ENCODE data around the gene GYS2.
"Not testable (repeated sequence)": the region's sequence is repeated elsewhere in the genome, so short reads cannot be mapped to it uniquely, and the experiment has no call there.

Gene GYS2

DNA sequence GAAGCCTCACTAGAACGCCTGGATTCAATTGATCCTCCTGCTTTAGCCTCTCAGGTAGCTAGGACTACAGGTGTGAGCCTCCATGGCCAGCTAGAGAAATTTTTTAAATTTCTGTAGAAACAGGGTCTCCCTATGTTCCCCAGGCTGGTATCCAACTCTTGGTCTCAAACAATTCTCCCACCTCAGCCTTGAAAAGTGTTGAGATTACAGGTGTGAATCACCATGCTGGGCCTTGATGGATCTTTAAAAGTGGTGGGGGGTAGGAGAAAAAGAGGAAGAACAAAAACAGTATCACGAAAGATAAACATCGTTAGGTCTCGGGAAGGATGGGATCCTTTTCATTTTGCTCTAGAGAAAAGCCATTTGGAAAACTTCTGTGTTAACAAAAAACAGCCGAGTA, 4.5 kb downstream of the GYS2 start:
- DNase-seq = no peak

DNA sequence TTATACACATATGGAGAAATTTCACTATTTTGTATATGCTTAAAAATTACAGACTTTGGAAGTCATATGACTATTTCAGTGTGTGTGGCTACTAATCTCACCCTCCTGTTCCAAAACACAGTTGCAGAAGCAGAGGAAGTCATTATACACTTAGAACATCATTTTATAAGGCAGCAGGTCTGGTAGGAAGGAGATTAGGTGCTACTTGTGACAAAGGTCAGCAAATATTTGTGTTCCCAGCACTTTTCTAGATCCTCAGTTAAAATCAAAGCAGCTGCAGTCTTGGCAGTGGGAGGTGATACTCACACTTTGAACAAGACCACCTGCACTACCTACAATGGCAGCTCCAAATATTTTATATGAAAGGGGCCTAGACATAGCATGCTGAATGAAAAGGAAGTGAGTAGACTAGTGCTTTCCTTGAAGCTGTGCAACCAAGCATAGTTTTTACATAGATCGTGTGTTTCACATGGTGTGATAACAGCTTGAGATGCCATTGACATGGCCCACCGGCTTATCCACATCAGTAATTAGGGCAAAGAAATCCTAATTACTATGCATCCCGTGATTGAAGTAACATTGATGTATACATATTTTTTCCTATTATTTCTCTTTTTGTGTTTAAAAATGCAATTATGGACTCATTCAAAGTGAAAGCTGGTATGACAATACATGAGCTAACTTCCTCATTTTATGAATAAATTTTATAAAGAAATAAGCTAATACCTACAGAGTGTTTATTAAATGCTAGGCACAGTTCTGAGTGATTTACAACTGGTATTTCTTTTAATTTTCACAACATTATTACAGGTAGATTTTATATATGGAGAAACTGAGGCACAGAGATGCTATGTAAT, 5.3 kb downstream of the GYS2 start:
- DNase-seq = no peak

DNA sequence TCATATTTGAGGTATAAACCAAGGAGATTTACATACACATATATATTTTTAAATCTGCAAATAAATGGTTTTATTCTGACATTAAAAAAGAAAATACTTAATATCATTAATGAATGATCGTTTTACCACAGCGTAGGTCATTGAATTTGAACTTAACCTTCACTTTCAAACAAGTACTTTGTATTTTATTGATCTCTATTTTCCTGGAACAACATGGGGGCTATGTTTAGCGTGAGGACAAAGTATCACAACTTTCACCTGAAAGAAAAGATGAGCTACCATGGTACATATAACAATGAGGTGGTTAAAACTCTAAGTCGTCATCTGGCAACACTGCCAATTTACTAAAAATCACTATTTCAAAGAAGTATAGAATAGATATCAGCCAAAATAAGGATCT, 6.0 kb downstream of the GYS2 start:
- no peak for DNase-seq

DNA sequence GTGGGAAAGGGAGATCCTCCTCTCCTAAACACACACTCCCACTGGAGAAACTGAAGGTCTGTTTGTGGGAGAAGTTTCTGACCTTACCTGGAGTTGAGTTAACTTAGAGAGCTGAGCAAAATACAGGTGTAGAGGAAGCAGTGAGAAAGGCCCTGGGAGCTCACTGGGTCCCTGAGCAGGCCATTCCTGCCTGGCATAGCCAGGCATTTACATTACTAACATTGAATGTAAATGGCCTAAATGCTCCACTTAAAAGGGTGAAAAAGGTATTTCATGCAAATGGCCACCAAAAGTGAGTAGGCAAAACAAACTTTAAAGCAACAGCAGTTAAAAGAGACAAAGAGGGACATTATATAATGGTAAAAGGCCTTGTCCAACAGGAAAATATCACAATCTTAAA, 9.3 kb downstream of the GYS2 start:
- DNase-seq = not testable (repeated sequence)

DNA sequence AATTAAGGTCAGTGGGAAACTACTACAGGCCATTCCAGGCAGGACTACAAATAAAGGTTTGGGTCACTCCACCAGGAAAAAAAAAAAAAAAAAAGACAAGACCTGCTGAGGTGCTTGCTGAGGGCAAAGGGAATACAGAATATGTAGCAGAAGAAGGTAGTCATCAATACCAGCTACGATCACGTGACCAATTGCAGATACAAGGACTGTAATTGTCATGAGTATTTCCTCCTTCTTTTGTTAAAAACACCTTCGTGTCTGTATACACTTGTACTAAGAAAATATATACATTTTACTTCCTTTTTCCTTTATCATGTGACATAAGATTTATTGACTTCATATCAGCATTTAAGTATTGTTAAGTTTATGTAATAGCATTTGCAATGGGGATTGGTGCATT, 19.2 kb downstream of the GYS2 start:
- no peak for DNase-seq

DNA sequence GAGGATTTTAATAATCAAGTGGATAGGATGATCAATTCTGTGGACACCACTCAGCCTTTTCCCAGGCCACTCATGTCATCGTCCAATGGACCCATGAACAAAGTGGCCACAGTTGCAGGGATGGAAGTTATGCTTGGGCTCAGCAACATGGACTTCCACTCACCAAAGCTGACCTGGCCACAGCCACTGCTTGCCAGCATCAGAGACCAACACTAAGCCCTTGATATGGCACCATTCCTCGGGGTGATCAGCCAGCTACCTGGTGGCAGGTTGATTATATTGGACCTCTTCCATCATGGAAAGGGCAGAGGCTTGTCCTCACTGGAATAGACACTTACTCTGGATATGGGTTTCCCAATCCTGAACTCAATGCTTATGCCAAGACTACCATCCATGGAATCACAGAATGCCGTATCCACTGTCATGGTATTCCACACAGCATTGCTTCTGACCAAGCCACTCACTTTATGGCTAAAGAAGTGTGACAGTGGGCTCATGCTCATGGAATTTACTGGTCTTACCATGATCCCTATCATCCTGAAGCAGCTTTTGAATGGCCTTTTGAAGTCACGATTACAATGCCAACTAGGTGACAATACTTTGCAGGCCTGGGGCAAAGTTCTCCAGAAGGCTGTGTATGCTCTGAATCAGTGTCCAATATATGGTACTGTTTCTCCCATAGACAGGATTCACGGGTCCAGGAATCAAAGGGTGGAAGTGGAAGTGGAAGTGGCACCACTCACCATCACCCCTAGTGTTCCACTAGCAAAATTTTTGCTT, 20.1 kb downstream of the GYS2 start:
- DNase-seq = not testable (repeated sequence)

DNA sequence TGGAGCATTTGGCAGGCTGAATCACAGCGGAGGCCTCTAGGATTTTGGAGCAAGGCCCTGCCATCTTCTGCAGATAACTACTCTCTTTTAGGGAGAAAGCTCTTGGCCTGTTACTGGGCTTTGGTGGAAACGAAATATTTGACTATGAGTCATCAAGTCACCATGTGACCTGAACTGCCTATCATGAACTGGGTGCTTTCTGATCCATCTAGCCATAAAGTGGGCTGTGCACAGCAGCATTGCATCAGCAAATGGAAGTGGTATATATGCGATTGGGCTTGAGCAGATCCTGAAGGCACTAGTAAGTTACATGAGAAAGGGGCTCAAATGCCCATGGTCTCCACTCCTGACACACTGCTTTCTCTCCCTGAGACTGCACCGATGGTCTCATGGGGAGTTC, 21.1 kb downstream of the GYS2 start:
- no peak for DNase-seq

DNA sequence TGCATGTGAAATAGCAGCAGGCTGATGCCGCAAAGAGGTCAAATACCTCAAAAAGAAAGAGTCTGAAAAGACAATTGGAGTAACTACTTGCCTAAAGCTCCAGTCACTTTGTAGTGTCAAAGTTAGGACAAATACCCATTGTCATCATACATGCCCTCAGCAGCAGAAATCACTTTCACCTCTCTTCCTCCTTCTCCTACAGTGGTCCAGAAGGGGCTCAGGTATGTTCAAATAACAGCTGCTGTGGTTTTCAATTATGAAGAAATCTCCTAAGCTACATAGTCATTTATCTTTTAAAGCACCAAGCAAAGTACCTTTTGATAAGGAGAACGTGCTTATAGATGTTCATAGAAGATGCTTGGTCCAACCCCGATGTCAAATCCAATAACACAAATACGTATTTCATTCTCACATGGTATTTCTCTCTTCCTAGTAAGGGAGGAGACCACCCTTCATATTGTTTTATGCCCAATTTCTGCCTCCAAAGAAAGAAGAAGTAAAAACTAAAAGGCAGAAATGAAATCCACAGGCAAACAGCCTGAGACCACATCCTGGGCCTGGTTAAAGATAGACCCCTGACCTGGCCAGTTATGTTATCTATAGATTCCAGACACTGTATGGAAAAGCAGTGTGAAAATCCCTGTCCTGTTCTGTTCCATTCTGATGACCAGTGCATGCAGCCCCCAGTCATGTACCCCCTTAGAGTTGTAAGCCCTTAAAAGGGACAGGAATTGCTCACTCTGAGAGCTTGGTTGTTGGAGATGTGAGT, 23.7 kb downstream of the GYS2 start:
- DNase-seq = no peak

DNA sequence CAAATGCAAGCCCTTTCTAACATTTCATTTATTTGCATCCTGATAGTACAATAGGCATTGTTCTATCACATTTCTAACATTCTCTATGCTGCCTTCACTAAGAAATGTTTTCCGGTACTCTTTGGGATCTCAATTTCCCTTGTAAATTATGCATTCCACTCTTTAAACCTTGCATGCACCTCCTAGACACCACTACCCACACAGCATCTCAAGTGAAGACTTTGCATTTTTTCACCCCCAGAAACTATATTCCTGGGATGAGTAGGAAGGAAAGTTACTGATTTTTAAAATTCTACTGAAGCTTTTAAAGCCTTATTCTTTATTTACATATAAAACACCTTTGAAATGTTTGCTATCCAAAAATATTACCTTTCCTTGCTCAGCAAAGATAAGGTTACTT, 27.1 kb downstream of the GYS2 start:
- no peak for DNase-seq

DNA sequence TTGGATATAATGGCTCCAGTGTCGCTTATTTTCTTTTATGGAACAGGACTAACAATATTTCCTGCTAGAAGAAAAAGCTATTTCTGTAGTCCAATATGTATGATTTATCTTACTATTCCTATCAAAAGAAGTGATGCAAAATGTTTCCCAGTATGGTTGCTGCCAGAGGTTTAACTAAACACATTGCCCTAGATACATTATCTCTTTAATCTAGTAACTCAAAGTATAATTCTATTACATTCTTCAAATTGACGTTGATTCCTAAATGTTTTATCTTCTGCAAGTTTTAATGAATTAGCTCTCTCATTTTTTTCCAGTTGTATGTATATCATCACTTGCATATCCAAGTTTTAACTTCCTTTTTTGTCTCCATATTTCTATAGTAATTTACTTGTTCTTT, 28.2 kb downstream of the GYS2 start:
- no peak for DNase-seq

DNA sequence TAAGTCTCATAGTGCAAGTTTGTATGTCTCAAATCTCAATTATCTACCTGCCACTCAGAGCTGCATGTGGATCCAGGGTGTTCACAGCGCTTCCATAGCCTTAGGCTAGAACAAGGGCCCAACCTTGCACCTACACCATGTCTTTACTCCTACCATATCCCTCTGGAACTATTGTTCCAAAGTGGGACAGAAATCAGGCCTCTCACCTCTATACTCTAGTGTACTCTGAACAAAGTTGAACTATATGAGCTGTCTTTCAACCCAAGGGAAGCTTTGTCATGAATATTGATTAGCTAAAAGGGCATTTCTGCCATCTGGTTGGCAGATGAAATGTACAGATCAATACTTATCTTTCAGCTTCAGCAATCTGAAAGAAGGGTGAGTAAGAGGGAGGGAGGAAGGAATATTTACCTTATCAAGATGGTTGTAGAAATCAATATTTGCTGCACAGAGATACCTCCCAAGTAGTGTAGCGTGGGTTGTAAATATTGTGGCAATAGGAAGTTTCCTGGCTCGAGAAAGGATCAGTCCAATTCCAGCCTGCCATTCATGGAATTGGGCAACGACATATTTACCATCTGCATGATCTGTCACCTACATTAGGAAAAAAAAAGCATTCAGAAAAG, 30.8 kb downstream of the GYS2 start:
- DNase-seq = no peak

DNA sequence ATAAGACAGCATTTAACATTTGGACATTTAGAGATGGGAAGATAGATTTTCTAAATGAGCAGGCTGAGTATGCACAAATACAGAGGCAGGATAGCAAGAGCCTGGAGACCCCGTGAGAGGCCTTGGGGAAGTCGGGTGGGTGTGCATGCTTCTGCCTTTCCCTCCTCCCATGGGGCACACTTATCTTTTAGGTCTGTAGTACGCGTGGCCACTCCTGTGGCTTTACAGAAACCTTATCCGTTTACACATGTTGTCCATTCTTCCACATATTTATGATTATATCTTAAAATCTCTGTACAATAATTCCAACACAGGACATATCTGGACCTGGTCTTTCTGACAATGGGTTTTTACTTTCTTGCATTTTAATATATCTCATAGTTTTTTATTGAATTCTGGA, 33.6 kb downstream of the GYS2 start:
- no peak for DNase-seq

DNA sequence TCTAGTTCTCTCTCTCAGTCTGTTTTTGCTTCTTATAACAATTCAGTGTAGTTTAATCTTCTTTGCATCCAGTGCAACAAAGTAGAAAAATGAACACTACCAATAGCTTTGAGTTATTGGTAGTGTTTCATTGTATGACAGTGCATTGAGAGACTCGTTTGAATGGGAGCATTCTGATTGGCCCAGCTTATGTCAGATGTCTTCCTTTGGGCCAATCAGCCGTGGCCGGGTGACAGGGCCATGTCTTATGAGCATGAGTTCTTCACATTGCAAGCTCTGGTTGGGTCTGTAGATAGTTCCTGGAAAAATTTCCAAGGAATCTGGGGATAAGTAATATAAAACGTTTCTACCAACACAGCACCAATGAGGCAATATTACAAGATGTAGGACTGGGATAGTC, 36.5 kb downstream of the GYS2 start:
- no peak for DNase-seq

DNA sequence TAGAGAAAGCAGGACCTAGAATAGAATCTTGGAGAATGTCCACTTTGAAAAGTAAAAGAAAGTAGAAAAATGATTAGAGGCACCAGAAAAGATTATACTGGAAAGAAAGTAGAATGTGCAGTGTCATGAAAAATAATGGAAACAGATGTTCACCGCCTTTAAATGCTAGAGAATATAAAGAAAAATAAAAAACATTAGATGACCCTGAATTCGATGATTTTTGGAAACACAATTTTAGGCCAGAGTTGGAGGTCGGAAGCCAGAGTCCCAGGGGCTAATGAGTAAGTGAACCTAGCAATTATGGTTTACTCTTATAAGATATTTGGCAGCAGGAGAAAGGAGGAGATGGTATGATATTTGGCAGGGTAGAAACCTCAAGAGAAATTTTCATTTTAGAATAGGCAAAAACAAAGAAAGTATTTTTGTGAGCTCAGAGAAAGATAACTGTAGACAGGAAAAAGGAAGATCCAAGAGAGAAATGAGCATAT, 37.7 kb downstream of the GYS2 start:
- DNase-seq = no peak

DNA sequence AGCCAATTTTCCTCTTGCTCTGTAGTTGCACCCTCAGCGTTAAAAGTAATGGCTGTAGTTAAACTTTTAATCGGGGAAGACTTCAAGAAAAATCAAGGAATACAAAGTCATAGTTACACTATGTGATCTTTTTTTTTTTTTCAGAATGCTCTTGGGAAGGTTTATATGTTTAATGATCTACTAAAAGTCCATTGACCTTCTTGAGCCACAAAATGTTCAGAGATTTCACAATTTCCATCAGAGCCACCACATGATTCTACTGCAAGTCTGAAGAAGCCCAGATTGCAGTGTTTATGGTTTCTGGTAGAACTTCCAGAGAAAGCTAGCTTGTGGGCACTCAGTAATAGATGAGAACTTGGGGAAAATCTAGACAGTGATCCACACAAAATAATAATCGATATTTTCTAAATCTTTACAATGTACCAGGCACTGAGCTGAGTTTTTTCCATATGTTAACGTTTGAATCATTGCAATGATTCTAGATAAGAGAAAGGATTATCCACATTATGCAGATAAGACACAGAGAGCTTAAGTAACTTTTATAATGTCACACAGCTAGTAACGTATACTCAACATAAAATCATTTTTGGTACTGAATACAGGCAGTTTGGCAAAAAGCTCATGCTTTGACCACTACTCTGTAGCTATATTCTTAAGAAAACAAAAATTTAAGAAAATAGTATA, 38.3 kb downstream of the GYS2 start:
- DNase-seq = no peak

DNA sequence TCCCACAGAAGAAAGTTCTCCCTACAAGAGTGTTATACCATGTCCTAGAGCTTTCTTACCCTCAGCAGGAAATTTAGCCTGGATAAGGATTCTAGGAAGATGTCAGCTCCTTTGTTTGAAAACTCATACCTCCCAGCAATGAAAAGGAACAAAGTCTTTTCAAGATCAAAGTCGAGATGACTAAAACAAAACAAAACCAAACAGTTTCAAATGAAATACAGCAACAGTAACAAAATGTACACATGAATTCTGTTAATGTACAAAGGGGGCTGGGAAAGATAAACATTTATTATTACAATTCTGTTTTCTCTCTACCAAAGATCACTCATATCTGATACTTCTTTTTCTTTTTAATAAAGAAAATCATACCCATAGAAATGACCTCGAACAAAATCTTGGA, 41.8 kb downstream of the GYS2 start:
- DNase-seq = no peak

DNA sequence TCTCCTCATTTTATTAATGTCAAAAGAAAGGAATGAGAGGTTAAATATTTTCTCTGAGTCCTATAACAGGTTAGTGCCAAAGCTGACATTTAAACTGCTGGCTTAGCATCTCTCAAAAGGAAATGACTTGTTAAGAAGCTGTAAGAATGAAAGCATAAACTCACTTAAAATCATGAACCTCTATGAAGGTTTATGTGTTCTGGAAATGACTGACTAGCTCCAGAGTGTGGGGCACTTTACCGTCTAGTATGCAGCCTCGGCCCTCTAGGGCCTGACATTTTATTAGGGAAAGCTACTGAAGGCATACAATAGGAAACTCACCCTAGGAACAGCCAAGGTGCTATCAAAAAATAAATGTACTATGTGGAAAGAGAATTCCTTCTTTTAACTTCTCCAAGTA, 43.5 kb downstream of the GYS2 start:
- DNase-seq = no peak

DNA sequence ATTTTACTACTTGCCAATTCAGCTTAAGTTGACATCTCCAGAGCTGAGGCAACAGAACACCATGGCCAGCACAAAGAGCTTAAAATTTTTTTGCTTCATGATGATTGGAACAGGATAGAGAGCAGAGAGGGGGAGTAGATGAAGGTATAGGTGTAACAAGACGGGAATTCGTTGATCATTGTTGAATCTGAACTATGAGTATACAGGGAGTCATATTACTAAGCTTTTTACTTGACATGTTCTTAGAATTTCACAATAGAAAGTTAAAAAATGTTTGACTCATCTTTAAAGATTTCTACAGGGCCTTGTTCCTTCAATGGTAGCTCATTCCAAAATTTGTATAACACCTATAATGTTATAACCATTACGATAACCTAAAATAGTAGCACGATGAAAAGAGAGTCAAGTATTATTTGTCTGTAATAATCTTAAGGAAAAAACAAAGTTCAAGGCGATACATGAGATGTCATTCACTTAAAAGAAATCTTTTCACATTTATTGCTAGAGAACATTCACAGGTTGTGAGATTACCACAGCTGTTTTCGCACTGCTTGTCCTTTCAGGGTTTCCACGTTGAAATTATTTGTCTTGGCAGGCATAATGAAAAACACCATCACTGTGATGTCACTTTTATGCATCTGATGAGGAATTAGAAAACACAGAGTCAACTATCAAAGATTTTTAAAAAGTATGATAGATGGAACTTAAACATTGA, 44.6 kb downstream of the GYS2 start:
- no peak for DNase-seq

DNA sequence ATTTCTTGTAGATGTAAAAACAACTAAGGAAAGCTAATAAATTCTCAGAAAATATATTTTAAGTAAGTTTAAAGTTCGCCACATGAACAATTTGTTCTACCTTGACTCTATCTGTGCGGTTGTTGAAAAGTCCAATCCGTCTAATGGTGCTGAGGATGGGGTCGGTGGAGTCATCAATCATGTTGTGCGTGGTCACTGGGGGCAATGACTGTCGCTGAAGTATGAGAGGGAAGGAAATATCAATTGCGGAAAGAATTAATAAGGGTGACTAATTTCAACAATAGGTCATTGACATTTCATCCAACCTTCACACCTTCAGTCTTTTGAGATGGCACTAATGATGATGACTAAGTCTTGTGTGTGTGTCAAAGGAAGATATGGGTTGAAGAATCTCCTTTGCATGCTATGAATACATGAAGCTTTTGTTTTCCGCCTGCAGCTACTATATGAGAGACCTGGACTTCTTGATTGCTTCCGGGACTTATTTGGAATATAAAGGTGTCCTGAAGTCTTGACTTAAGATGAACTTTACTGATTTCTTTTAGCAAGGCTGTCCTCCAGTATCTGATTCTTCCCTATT, 46.5 kb downstream of the GYS2 start:
- DNase-seq = no peak

DNA sequence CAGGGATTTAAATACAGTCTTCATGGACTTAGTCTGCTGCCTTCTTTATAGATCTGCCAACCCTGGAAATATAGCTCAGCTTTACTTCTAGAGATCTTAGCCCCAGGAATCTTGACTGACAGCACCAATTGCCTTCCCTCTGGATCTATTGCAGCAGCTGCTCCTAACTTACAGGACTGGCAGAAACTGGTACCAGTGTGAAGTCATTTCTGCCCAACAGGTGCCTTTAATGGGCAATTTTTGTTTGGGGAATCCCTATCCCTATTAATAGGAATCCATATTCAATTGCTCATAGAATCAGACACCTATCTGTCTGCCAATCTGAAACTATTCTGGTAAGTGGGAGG, 51.3 kb downstream of the GYS2 start:
- no peak for DNase-seq

DNA sequence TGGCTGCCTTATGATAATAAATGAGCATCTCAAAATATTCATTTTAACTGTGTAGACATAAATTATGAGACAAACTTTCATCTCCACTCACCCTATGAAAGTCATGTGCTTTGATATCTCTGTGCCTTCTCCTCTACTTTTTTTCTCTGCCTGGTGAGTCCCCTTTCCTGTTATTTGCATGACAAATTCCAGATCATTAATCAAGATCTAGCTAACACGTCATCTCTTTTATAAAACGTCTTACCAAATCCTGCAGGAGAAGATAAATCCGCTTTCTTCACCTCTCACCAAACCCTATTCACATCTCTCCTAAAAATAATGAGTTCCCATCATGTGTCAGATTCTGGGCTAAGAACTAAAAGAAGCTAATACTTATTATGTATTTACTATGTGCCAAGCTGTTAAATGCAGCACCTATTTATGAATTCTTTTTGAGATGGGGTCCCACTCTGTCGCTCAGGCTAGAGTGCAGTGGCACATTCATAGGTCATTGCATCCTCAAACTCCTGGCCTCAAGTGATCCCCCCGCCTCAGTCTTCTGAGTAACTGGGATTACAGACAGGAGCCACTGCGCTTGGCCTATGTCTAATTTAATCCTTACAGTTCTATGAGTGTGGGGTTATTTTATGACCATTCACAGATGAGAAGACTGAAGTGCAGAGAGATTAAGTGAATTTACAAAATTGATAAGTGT, 51.9 kb downstream of the GYS2 start:
- DNase-seq = no peak
